ENCODE data around the gene TALDO1.

- TF ChIP-seq CTCF (IDR thresholded peaks at IDR 0.05; ENCODE audit: low read length) (no peak), EZH2 (optimal IDR thresholded peaks at IDR 0.05; ENCODE audit: low read depth, low read length) (no peak), EZH2phosphoT487 (IDR thresholded peaks at IDR 0.05; ENCODE audit: low read length) (no peak)
Observed at GRCh38 chr11:813072-813455, 65.8 kb downstream of the TALDO1 start.

Measured in MM.1S (cell line).